ENCODE measurements around the gene FAM124A. TPM values are rescaled to one million over a fixed set of nuclear protein-coding genes. Genes with fewer than 3 reads are reported as not detected.

FAM124A gene
- total RNA-seq, 1 experiment from 2014 or later, result 1.1 TPM

DNA sequence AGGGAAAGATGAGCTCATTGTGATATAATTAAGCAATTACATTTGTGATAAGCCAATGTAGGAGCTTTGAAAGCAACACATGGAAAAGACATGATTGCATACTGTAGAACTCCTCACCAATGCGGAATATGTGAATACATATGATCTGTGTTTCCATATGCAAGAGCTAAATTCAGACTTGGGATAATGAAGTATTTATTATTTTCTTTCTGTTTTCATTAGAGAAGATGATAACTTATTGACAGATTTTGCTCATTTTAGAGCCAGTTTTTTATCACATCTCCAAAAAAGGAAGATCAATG is 14.2 kb downstream of the FAM124A start:
- no peaks in the 10 kb centered on the region for H3K4me1 ChIP-seq (ENCODE audit: control insufficient read depth, insufficient read depth, low read length)
- TF ChIP-seq TCF7L2 (IDR thresholded peaks at IDR 0.05; ENCODE audit: low read depth, low read length), result no peak
- no peak for TF ChIP-seq POLR2AphosphoS5 (IDR thresholded peaks at IDR 0.05; ENCODE audit: low read depth, low read length)
- no peak for TF ChIP-seq SIN3A (IDR thresholded peaks at IDR 0.05; ENCODE audit: borderline replicate concordance, insufficient read depth, low read depth, low read length)
- no peak for TF ChIP-seq REST (IDR thresholded peaks at IDR 0.05; ENCODE audit: insufficient read depth in 1 of 2, low read depth in 2 of 2, low read length in 1 of 2)
- TF ChIP-seq, protein P1, sequence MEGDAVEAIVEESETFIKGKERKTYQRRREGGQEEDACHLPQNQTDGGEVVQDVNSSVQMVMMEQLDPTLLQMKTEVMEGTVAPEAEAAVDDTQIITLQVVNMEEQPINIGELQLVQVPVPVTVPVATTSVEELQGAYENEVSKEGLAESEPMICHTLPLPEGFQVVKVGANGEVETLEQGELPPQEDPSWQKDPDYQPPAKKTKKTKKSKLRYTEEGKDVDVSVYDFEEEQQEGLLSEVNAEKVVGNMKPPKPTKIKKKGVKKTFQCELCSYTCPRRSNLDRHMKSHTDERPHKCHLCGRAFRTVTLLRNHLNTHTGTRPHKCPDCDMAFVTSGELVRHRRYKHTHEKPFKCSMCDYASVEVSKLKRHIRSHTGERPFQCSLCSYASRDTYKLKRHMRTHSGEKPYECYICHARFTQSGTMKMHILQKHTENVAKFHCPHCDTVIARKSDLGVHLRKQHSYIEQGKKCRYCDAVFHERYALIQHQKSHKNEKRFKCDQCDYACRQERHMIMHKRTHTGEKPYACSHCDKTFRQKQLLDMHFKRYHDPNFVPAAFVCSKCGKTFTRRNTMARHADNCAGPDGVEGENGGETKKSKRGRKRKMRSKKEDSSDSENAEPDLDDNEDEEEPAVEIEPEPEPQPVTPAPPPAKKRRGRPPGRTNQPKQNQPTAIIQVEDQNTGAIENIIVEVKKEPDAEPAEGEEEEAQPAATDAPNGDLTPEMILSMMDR (IDR thresholded peaks at IDR 0.05), result no peak
- DNase-seq (ENCODE audit: low read depth, low spot score) (no peak), ATAC-seq (no peak)
- H3K27me3 ChIP-seq (ENCODE audit: control insufficient read depth, insufficient read depth, low read length), result no peaks in the 10 kb centered on the region
- no peak overlapping the region for H3K27ac ChIP-seq (ENCODE audit: low read length)
- no peak overlapping the region for H3K4me3 ChIP-seq (ENCODE audit: low read depth in 2 of 2, low read length in 2 of 2)
- in situ Hi-C loops (cut with HindIII; ENCODE audit: low pct_unique_long_range_greater_than_20kb, low sequenced_read_pairs), result no loop called here
- ChIA-PET CTCF (no interaction called here), POLR2A (no interaction called here)
- no peaks in the 10 kb centered on the region for H3K9me3 ChIP-seq (ENCODE audit: control insufficient read depth, insufficient read depth, low read depth, low read length)
- no TSS peak for BruUV-seq (replicated peaks)
- intact Hi-C loops (cut with micrococcal nuclease; ENCODE audit: unreplicated experiment), result no loop called here
- H3K36me3 ChIP-seq (ENCODE audit: control insufficient read depth, insufficient read depth, low read length), result no peaks in the 10 kb centered on the region

- no peak overlapping the region for H3K4me3 ChIP-seq (ENCODE audit: low read depth in 2 of 2, low read length in 2 of 2)
- H3K9me3 ChIP-seq (ENCODE audit: control insufficient read depth, insufficient read depth, low read depth, low read length), result no peaks in the 10 kb centered on the region
- ChIA-PET CTCF (no interaction called here), POLR2A (no interaction called here)
- no peaks in the 10 kb centered on the region for H3K4me1 ChIP-seq (ENCODE audit: control insufficient read depth, insufficient read depth, low read length)
- ATAC-seq (no peak), DNase-seq (ENCODE audit: low read depth, low spot score) (no peak)
- no peak overlapping the region for H3K27ac ChIP-seq (ENCODE audit: low read length)
- BruUV-seq (replicated peaks), result no TSS peak
- in situ Hi-C loops (cut with HindIII; ENCODE audit: low pct_unique_long_range_greater_than_20kb, low sequenced_read_pairs), result no loop called here
- no peaks in the 10 kb centered on the region for H3K27me3 ChIP-seq (ENCODE audit: control insufficient read depth, insufficient read depth, low read length)
- intact Hi-C loops (cut with micrococcal nuclease; ENCODE audit: unreplicated experiment), result no loop called here
- H3K36me3 ChIP-seq (ENCODE audit: control insufficient read depth, insufficient read depth, low read length), result no peaks in the 10 kb centered on the region
- TF ChIP-seq REST (IDR thresholded peaks at IDR 0.05; ENCODE audit: insufficient read depth in 1 of 2, low read depth in 2 of 2, low read length in 1 of 2) (no peak), TCF7L2 (IDR thresholded peaks at IDR 0.05; ENCODE audit: low read depth, low read length) (no peak), SIN3A (IDR thresholded peaks at IDR 0.05; ENCODE audit: borderline replicate concordance, insufficient read depth, low read depth, low read length) (no peak), POLR2AphosphoS5 (IDR thresholded peaks at IDR 0.05; ENCODE audit: low read depth, low read length) (no peak)
- TF ChIP-seq, protein P1 (IDR thresholded peaks at IDR 0.05), result no peak
Observed at GRCh38 chr13:51237386-51237785, 15.2 kb downstream of the FAM124A start.

All from Panc1 (cell line).